Activated CD4-positive, CD25-positive, alpha-beta regulatory T cell treated with anti-CD3 and anti-CD28 coated beads, Interleukin-2, amount 50 U/mL, for 16 hours (primary cell): Measurements from ENCODE around the gene YIF1A.

ENCODE experiments used
- DNase-seq: peaks from one replicate; pipeline ENCODE4 v3.0.0-alpha.2; 2020; ENCODE audit warnings: low read depth, low spot score

YIF1A gene

GRCh38 chr11:66288671-66289547, at the start of gene YIF1A:
TSS of gene YIF1A (minus strand) at chr11:66289143. CDS start at chr11:66288985, 158 bp downstream.
- peak; percentile 97 for DNase-seq

GRCh38 chr11:66337103-66337899, 48.4 kb upstream of the YIF1A start:
- DNase-seq: no peak

GRCh38 chr11:66336234-66337102, 47.5 kb upstream of the YIF1A start, which contains the start of gene RIN1:
TSS of gene RIN1 (minus strand) at chr11:66336434. CDS start at chr11:66336402, 32 bp downstream.
- DNase-seq: no peak

GRCh38 chr11:66335531-66336233, 46.7 kb upstream of the YIF1A start:
- no peak for DNase-seq

- no peak for DNase-seq
Measured at GRCh38 chr11:66334605-66335442, 45.9 kb upstream of the YIF1A start.

- DNase-seq: no peak
Measured at GRCh38 chr11:66333896-66334604, 45.1 kb upstream of the YIF1A start.

GRCh38 chr11:66333220-66333877, 44.4 kb upstream of the YIF1A start:
- DNase-seq: no peak

- no peak for DNase-seq
Measured at GRCh38 chr11:66332371-66333219, 43.7 kb upstream of the YIF1A start.

GRCh38 chr11:66331542-66332370, 42.8 kb upstream of the YIF1A start:
- DNase-seq: no peak

GRCh38 chr11:66330931-66331330, 42.0 kb upstream of the YIF1A start:
- DNase-seq: no peak

- no peak for DNase-seq
Measured at GRCh38 chr11:66329165-66329673, 40.3 kb upstream of the YIF1A start.

GRCh38 chr11:66328302-66329144, 39.6 kb upstream of the YIF1A start:
- peak; percentile 62 for DNase-seq

- DNase-seq: no peak
Measured at GRCh38 chr11:66328031-66328301, 39.0 kb upstream of the YIF1A start.

- DNase-seq: no peak
Measured at GRCh38 chr11:66327171-66328030, 38.5 kb upstream of the YIF1A start.
